IPS-18a (cell line): ENCODE measurements around the gene FBXW2.

Experiments
- H3K27ac ChIP-seq: one replicate; pipeline ENCODE4 v1.5.1; 2013; ENCODE audit warnings: low read length
- H3K27me3 ChIP-seq: one replicate; pipeline ENCODE4 v1.6.1; 2013; ENCODE audit warnings: mild to moderate bottlenecking, low read length; ENCODE audit not compliant: control insufficient read depth, insufficient read depth
- H3K36me3 ChIP-seq: one replicate; pipeline ENCODE4 v1.6.1; 2013; ENCODE audit warnings: low read depth, low read length; ENCODE audit not compliant: control insufficient read depth
- H3K4me1 ChIP-seq: one replicate; pipeline ENCODE4 v1.6.1; 2013; ENCODE audit warnings: low read depth, low read length; ENCODE audit not compliant: control insufficient read depth
- H3K4me3 ChIP-seq: one replicate; pipeline ENCODE4 v1.5.1; 2013; ENCODE audit warnings: low read length
- H3K9ac ChIP-seq: one replicate; pipeline ENCODE4 v1.6.1; 2013; ENCODE audit warnings: mild to moderate bottlenecking, low read length, moderate library complexity
- H3K9me3 ChIP-seq: one replicate; pipeline ENCODE4 v1.6.1; 2013; ENCODE audit warnings: low read depth, low read length; ENCODE audit not compliant: control insufficient read depth

Gene FBXW2

DNA sequence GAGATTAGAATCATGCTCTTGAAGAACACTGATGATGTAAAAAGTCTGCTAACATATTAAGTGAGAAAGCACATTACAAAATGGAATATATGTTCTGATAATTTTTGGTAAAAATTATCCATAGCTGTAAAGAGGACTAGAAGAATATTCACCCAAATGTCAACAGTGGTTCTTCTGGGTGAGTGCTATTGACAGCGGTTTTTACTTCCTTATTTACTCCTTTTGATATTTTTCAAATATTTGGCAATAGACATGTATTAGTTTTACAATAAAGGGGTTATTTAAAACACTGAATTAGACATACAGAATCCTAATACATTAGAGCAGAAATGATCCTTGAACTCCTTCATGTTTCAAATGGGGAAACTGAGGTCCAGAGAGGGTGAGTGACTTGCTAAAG, 52.0 kb downstream of the FBXW2 start:
- H3K36me3 ChIP-seq = no peaks in the 10 kb centered on the region
- H3K4me3 ChIP-seq = no peak overlapping the region
- H3K4me1 ChIP-seq = no peaks in the 10 kb centered on the region
- no peak overlapping the region for H3K27ac ChIP-seq
- no peak overlapping the region for H3K9ac ChIP-seq
- no peaks in the 10 kb centered on the region for H3K27me3 ChIP-seq
- no peaks in the 10 kb centered on the region for H3K9me3 ChIP-seq

DNA sequence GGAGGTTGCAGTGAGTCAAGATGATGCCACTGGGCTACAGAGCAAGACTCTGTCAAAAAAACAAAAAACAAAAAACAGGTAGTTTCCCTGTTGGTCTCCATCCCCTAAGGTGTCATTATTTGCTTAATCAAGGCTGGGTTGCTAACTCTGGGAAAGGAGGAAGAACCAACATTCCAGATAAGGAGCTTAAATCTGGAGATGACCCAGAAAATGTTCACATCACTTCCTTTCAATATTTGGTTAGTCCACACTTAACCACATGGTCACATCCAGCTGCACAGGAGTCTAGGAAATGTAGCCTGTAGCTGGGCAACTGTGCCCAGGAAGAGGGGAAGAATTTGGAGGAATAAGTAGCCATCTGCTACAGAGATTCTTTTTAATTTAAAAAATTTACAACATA, 53.1 kb downstream of the FBXW2 start:
- Histone ChIP-seq H3K36me3 (no peaks in the 10 kb centered on the region), H3K9ac (no peak overlapping the region), H3K9me3 (no peaks in the 10 kb centered on the region), H3K4me3 (no peak overlapping the region), H3K27me3 (no peaks in the 10 kb centered on the region), H3K27ac (no peak overlapping the region), H3K4me1 (no peaks in the 10 kb centered on the region)

DNA sequence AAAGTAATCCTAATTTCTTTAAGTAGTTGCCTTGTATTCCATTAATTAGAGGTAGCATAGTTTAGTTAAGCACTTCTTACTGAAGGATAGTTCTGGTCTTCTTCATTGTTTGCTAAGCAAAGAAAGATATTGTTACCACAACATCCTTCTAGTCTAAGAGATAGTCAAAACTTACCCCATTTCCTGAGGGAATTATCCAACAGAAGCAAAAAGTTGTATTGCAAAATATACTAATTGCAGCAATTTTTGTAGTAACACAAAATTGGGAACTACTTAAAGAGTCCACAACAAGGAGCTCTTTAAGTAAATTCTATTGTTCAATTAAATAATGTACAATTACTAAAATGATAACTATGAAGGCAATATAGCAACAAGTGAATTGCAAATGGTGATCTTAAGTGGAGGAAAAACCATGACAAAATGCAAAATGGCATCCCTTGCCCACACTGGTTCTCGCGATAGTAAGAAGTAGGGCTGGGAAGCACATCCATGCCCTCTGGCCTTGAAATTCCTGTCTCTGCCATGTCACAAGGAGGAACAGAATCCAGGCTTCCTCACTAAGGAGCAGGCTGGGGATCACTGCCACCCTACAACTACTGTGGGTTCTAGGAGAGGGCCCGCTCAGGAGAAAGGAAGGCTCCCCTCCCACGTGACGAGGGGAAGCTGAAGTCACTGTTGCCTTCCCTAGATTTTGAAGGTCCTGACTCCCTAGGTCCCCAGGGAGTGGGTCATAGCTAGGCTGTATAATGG, 55.6 kb downstream of the FBXW2 start:
- Histone ChIP-seq H3K9me3 (no peaks in the 10 kb centered on the region), H3K9ac (no peak overlapping the region), H3K27me3 (no peaks in the 10 kb centered on the region), H3K27ac (no peak overlapping the region), H3K36me3 (no peaks in the 10 kb centered on the region), H3K4me3 (no peak overlapping the region), H3K4me1 (no peaks in the 10 kb centered on the region)

DNA sequence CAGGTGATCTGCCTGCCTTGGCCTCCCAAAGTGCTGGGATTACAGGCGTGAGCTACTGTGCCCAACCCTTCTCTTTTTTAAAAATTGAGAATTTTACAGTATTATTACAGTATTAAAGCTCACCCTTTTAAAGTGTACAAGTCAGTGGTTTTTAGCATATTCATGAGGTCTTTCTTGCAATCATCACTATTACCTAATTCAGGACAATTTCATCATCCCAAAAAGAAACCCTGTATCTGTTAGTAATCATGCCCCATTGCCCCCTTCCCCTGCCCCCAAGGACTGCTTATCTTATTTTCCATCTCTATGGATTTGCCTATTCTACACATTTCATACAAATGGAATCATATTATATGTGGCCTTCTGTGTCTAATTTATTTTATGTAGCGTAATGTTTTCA, 56.3 kb downstream of the FBXW2 start:
- Histone ChIP-seq H3K27ac (no peak overlapping the region), H3K4me1 (no peaks in the 10 kb centered on the region), H3K9me3 (no peaks in the 10 kb centered on the region), H3K27me3 (no peaks in the 10 kb centered on the region), H3K9ac (no peak overlapping the region), H3K4me3 (no peak overlapping the region), H3K36me3 (no peaks in the 10 kb centered on the region)

DNA sequence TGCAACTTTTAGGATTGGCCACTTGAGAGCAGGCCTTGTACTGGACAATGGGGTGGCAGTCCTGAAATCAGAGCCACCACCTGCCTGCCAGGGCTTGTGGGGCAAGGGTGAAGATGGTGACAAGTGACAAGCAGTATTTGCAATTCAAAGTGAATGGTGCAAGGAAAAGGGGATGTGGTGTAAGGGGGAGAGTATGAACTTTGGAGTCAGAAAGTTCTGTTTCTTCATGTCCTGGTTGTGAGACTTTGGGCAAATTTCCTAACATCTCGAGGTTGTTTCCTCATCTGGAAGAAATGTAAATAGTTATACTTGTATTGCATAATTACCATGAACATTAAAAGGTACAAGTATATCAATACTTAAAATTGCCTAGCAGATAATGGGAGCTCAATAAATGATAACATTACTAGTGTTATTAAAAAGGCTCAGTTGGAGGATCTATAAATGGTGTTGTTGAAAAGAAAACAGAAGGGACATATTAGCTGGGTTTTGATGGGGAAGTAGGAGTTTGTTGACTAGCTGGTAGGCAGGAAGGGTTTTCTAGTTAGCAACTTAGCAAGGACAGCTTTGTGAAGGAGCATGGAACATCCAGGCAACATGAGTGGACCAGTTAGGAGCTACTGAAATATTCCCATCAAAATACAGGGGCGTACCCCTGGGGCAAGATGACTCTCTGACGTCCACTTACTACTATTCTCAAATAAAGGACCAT, 57.6 kb downstream of the FBXW2 start:
- Histone ChIP-seq H3K9ac (no peak overlapping the region), H3K9me3 (no peaks in the 10 kb centered on the region), H3K4me3 (no peak overlapping the region), H3K4me1 (no peaks in the 10 kb centered on the region), H3K36me3 (no peaks in the 10 kb centered on the region), H3K27me3 (no peaks in the 10 kb centered on the region), H3K27ac (no peak overlapping the region)

DNA sequence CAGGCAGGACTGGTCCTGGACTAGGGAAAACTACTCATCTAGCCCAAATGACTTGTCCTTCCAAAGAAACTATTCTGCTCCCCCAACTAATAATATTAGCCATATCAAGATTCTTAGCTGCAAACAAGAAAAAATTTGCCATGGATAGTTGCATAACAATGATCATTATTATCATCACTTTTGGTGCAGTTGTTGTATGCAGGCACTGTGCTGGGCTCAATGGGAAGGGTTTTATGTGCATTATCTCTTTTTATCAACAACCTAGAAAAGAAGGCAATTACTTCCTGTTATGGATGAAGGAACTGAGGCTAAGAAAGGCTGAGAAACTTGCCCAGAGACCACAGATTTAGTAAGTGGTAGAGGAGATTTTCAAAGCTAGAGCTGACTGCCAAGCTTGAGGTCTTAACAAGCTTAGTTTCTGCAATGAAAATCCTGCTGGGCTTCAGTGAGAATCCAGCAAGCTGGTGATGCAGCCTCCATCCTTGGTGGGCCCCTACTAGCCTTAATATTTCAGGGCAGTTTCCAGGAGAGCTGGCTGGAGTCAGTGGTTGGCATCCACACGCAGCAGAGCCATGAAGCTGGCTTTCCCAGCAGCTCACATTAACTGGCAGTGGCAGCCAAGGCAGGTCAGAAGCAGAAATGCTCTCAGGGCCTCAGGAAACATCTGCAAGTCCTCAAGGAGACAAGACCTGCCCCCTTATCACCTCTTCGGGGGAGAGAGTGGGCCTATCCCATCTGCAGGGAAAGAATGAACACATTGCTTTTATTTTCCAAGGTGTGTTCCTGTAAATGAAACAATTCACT, 58.4 kb downstream of the FBXW2 start:
- Histone ChIP-seq H3K36me3 (no peaks in the 10 kb centered on the region), H3K4me3 (no peak overlapping the region), H3K4me1 (no peaks in the 10 kb centered on the region), H3K27me3 (no peaks in the 10 kb centered on the region), H3K9me3 (no peaks in the 10 kb centered on the region), H3K9ac (no peak overlapping the region), H3K27ac (no peak overlapping the region)

DNA sequence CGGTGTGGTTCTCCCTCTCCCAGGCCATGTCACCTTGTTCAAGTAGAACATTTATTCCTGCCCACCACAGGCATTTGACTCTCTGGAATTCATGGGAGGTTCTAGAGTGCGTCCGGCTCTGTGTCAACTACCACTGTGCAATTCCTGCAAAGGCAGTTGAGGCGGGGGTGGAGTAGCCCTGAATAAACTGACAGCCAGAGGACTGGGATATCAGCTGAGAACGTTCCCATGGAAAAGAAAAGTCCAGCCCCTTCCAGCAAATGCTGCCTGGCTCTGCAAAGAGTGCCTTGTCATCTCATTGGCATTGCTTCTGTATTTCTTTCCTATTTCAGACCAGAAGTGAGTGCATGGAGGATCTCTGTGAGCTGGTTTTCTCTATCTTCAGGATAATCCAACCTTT, 60.0 kb downstream of the FBXW2 start:
- H3K4me3 ChIP-seq = no peak overlapping the region
- H3K4me1 ChIP-seq = no peaks in the 10 kb centered on the region
- no peaks in the 10 kb centered on the region for H3K36me3 ChIP-seq
- H3K27ac ChIP-seq = no peak overlapping the region
- H3K27me3 ChIP-seq = no peaks in the 10 kb centered on the region
- no peak overlapping the region for H3K9ac ChIP-seq
- H3K9me3 ChIP-seq = no peaks in the 10 kb centered on the region

DNA sequence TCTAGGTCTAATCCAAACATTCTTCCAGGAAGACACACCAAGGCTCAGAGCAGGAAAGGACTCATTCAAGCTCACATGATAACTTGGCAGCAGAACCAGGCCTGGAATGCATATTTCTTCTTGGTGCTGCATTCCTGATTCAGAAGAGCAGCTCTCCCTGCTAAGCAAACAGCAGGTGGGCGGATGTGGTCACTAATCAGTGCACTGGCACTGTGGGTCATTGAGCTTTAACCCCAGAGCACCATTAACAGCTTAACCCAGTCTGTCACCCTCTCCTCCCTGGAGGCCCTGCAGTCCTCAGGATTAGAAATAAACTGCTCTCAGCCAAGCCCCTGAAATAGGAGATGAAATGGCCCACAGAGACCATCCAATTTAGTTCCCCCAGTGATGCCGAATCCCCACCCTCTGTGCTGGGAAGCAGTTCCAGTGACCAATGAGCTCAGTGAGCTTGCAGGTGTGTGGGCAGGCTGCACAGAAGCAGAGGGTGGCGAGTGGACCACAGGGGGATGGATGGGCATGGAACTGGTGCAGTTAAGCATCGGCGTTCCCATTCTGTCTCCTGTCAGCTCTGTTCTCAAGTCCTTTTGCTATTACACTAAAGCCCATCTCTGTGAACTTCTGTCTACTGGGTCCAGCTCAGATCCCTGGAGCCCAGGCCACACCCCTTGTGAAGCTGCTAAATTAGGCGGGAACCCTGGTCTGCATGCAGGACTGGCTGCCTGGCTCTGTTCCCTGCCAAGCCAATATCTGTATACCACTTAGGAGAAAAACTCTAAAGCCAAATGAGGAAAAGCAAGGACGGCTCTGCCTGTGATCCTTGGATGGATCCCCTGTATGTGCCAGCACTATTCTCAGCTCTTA, 62.3 kb downstream of the FBXW2 start:
- no peak overlapping the region for H3K27ac ChIP-seq
- H3K4me3 ChIP-seq = no peak overlapping the region
- no peaks in the 10 kb centered on the region for H3K27me3 ChIP-seq
- no peaks in the 10 kb centered on the region for H3K36me3 ChIP-seq
- H3K4me1 ChIP-seq = no peaks in the 10 kb centered on the region
- H3K9me3 ChIP-seq = no peaks in the 10 kb centered on the region
- no peak overlapping the region for H3K9ac ChIP-seq

DNA sequence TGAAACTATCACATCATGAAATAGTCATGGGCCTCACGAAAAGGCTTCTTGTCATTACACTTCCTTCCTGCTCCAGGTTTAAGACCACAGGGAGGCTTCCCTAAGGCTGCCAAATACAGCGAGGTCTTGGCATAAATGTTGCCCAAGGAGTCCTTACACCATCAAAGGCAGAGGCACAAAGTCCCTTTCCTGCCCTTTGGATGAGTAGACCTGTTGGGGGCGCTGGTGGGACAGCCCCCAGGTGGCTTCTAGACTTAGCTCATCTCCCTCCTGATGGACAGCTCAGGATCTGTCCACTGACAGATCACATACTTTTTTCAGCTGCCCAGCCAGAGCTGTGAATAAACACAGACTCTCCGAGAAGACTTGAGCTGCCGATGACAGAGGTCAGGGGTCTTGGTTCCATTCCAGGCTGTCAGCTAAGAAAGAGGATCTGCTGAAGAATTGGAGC, 63.4 kb downstream of the FBXW2 start:
- Histone ChIP-seq H3K27ac (no peak overlapping the region), H3K9ac (no peak overlapping the region), H3K4me3 (no peak overlapping the region), H3K27me3 (no peaks in the 10 kb centered on the region), H3K9me3 (no peaks in the 10 kb centered on the region), H3K36me3 (no peaks in the 10 kb centered on the region), H3K4me1 (no peaks in the 10 kb centered on the region)

DNA sequence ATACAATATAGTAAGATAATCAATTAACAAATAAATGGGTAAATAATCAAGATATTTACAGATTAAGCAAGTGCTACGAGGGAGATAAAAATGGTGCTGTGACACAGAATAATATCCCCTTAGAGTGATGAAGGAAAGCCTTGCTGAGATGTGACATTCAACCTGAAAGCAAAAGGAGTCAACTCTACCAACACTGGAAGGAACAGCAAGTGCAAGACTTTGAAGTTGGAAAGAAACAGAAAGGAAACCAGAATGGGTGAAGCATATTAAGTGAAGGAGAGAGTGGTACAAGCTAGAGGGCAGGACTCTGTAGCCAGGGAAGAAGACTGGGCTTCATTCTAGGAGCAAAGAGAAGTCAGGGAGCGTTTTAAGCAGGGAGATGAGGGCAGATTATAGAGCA, 66.7 kb downstream of the FBXW2 start:
- no peak overlapping the region for H3K9ac ChIP-seq
- no peaks in the 10 kb centered on the region for H3K9me3 ChIP-seq
- H3K27me3 ChIP-seq = no peaks in the 10 kb centered on the region
- H3K27ac ChIP-seq = no peak overlapping the region
- no peaks in the 10 kb centered on the region for H3K4me1 ChIP-seq
- H3K4me3 ChIP-seq = no peak overlapping the region
- no peaks in the 10 kb centered on the region for H3K36me3 ChIP-seq

DNA sequence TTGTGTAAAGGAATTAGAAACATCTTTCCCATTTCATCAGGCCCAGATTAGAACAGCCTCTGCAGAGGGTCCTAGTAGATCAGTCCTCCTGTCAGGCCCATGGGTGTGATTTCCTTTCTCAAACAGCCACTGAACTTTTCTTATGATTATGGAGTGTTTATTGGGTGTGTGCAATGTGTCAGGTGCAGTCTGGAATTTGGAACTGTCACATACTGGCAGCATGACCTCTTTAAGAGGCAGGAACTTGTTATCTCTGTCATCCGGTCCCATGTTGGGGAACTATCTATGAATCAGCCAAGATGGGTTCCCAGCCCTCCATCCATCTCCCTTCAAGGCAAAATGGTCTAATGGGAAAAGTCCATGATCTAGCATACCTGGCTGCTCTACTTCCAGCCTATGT, 67.3 kb downstream of the FBXW2 start:
- Histone ChIP-seq H3K36me3 (no peaks in the 10 kb centered on the region), H3K27me3 (no peaks in the 10 kb centered on the region), H3K9me3 (no peaks in the 10 kb centered on the region), H3K4me3 (no peak overlapping the region), H3K27ac (no peak overlapping the region), H3K4me1 (no peaks in the 10 kb centered on the region), H3K9ac (no peak overlapping the region)
